Erythroblast (primary cell): ENCODE measurements around the gene RCAN2.

Experiments used
- DNase-seq, 2 experiments: peaks; one replicate each; lab custom pipeline; 2025; lab: John Stamatoyannopoulos, UW
- GATA1 ChIP-seq: IDR thresholded peaks from 2 replicates; pipeline ENCODE4 v1.6.1; 2011; ENCODE audit warnings: low read depth, mild to moderate bottlenecking, control low read depth, low read length, moderate library complexity
- POLR2A ChIP-seq: IDR thresholded peaks from 2 replicates; pipeline ENCODE4 v1.6.1; 2011; ENCODE audit warnings: mild to moderate bottlenecking, low read length

Gene RCAN2

DNA sequence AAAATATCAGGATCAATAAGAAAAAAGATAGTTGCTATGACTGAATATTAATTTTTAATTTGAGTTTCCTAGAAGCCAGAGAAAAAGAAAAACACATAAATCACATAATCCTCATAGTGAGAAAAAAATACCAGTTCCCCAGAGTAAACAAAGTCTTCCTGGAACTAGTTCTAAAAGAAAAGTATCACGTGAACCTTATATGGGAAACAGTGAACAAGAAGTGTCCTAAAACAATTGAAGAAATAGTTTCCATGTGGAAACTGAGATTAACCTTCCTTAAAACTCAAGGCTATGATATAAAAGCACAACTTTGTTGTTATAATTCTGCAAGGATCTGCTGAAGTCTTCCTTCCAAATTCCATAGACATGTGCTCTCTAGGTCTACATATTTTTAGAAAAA lies 50.6 kb downstream of the RCAN2 start:
- TF ChIP-seq POLR2A: no peak
- TF ChIP-seq GATA1: no peak
- DNase-seq: no peak

DNA sequence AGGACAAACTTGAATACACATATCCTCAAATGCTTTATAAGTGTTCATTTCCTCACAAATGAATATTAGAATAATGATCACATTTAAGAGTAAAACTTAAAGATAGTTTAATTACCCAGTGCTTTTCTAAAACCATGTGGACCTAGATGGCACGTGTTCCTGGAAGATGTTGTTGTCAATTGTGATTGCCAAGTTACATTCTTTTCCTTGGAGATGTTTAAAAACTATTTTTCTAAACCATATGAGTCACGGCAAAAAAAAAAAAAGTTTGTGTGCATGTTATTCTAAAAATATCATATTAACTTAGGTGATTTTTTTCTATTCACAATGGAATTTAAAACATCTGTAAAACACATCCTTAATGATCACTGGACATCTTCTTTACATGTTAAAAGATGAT lies 51.1 kb downstream of the RCAN2 start:
- DNase-seq: no peak

DNA sequence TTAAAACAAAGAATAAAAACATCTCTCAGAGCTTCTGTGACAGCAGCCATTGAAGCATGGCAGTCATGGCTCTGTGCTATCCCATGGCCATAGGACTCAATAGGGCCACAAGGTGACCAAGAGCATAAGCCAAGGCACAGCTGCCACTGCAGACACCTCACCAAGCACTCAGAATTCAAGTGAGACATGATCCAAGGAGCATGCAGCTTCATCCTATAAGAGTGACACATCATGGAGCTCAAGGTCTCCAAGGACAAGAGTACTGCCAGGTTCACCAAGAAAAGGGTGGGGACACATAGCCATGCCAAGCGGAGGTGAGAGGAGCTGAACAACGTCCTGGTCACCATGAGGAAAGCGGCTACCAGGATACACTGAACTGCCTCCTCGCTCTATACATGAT lies 53.0 kb downstream of the RCAN2 start:
- no peak for TF ChIP-seq GATA1
- no peak for TF ChIP-seq POLR2A
- DNase-seq: no peak

More for the DNA sequence above, 51.1 kb downstream of the RCAN2 start:
- TF ChIP-seq POLR2A (no peak), GATA1 (no peak)

DNA sequence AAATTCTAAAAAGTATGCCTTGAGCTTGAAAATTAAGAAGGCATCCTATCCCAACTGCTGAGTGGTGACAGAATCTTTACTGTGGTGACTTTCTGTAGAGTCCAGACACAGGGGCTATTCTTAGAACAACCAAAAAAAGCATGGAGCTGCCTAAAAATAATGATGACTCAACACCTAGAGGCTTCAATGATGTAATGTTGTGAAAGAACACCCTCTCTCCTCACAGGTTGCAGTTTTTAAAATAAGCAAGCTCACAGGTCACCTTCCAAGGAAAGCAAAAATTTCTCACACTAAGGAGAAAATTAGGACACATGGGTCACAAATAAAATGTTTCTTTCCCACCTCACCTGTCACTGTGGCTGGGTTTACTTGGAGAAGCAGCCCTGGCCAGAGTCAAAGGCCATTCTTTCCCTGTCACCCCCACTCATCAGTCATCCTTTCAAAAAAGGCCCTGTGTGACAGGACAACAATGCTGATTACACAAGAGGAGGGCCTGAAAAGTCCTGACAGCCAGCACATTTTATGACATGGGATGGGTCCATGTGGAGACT lies 53.5 kb downstream of the RCAN2 start:
- TF ChIP-seq POLR2A (no peak), GATA1 (no peak)
- DNase-seq: peak; percentile 2 to 60

DNA sequence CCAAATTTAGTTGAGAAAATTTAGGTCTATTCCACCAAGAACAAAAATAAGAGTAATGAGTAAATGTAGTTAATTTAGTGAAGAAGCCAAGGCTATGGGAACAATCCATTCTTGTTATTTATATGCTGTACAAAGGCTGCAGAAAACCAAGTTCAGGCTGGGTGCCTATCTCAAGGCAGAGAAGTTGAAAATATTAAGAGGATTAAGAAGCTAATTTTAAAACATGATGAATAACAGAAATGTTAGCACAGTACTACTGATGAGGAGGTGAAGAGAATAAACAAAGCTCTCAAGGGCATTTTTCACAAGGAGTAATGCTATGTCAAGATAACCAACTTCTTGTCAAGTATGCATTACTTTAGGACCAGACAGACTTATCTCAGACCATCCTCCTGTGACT lies 68.6 kb downstream of the RCAN2 start:
- DNase-seq: no peak
- no peak for TF ChIP-seq POLR2A
- TF ChIP-seq GATA1: no peak

DNA sequence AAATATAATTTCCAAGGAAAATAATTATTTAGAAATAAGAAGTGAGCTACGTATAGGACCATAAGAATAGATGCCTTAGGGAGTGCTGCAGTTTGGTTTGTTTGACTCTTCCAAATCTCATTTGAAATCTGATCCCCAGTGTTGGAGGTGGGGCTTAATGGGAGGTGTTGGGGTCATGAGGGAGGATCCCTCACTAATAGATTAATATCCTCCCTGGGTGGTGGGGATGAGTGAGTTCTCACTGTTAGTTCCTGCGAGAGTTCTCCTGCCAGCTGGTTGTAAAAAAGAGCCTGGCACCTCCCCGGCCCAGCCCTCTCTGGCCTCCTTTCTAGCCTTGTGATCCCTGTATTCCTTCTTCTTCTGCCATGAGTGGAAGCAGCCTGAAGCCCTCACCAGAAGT lies 69.3 kb downstream of the RCAN2 start:
- DNase-seq: no peak
- TF ChIP-seq GATA1: no peak
- TF ChIP-seq POLR2A: no peak

DNA sequence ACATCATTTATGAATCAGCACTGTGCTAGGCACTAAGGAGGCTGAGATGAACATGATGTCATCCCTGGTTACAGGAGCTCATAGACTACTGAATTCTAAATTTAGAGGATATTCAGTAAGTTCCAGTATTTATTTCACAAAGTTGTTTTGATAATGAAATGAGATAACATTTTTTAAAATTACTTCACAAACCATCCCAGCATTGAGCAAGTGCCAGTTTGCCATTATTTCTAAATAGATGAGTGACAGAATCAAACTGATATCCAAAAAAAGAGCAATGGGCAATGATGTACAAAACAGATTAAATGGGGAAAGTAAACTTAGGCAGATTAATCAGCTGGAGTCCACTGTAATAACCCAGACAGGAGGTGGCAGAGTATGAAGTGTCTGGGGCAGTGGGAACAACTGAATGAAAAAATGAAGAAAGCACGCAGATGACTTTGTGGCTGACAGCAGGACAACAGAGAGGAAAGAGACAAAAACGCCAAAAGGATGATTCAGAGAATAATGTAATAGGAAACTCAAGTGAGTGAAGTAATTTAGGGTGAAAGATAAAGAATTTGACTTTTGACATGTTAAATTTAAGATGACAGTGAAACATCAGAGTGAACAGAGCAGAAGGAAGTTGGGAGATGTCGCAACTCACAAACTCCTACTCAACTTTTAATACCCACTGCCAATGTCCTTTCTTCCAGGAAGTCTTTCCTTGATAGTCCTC lies 70.2 kb downstream of the RCAN2 start:
- TF ChIP-seq GATA1 (no peak), POLR2A (no peak)
- no peak for DNase-seq

DNA sequence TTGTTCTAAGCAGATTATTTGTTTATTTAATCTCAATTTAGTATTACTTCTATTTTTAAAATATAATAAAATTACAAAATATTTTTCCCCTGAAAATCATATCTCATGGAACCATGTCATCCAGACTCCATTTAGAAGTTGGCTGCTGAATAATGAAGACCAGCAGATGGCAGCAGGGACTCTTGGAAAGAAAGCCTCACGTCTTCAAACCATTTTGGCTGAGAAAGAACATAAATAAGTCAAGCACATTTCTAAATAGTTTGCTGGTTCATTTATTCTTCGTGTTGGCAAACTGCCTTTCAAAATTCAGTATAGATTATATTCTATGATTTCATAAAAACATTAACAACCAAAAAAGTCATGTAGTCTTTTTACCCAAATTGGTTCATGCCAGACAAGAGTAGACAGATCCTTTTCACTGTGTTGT lies 71.7 kb downstream of the RCAN2 start:
- DNase-seq: peak; percentile 33 to 62
- no peak for TF ChIP-seq GATA1
- no peak for TF ChIP-seq POLR2A

DNA sequence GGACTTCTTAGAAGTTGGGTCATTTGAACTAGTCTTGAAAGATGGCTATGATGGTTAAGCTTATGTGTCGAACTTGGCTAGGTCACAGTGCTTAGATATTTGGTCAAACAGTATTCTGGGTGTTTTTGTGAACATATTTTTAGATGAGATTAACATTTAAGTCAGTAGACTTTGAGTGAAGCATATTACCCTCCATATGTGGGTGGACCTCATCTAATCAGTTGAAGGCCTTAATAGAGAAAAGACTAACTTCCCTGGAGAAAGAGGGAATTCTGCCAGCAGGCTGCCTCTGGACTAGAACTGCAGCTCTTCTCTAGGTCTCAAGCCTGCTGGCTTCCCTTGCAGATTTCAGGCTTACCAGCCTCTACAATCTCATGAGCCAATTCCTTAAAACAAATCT lies 76.9 kb downstream of the RCAN2 start:
- TF ChIP-seq GATA1 (no peak), POLR2A (no peak)

DNA sequence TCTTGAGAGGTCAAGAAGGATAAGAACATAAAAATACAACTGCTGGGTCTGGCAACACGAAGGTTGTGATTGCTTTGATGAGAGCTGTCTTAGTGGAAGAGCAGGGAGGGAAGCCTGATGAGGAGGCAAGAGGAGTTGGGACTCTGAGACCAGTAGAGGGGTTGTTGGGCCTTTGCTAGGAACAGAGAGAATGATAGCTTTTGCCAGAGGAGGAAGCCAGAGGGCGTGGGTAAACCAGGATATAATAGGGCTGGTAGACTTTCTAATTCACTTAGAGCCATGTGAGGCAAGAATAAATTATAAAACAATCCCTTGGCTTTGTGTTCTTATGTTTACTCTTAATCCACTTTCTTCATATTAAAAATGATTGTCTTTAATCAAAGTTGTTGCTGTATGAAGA lies 78.6 kb downstream of the RCAN2 start:
- no peak for TF ChIP-seq POLR2A
- no peak for TF ChIP-seq GATA1
- DNase-seq: no peak

More for the DNA sequence above, 76.9 kb downstream of the RCAN2 start:
- DNase-seq: no peak

DNA sequence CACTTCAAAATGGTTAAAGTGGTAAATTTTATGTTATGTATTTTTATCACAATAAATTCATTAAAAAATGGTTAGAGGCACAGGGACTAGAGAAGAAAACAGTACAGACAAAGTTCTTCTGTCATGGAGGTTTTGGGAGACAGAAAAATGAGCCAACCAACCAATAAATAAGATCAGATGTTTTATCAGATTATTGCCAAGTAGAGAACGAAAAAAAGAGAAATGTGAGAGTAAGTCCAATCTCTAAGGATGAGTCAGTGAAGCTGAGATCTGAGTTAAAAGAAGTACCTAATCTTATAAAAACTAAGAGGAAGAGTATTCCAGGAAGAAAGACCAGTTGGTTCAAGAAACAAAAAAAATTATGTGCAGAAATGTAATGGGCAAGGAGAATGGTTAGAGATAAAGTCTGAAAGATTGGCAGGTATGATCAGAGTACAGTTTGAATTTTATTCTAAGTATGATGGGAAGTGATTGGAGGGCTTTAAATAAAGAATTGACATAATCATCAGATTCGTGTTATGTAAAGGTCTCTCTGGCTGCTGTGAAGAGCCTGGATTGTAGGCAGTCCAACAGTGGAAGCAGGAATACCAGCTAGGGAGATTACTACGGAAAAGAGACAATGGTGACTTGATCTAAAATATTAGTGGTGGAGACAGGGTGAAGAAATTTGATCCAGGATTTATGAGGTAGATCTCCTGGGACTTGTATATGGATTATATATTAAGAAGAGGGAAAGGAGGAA lies 79.6 kb downstream of the RCAN2 start:
- no peak for DNase-seq
- TF ChIP-seq POLR2A (no peak), GATA1 (no peak)

DNA sequence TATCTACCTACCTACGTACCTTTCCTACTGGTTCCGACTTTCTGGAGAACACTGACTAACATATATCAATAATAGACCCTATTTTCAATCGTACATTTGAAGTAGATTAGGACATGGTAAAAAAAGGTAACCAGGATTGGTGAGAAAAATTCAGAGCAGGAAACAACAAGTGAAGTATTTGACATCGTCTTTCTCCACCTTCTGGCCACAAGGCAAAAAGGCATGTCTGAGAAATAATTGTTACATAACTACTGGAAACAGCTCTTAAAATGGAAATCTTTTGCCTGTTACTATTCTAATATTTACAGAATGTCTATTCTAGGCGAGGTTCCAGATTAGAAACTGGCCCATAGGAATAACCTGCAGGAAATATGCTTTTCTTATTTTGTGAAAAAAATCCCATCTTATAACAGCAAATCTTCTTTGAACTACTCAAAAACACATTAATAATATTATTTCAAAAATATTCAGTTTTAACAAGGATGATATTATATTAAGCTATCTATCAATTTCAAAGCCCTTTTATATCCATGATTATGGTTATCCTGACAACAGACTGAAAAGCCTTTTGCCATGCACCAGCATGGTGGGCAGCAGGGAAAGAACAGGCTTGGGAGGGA lies 80.8 kb downstream of the RCAN2 start:
- no peak for DNase-seq

DNA sequence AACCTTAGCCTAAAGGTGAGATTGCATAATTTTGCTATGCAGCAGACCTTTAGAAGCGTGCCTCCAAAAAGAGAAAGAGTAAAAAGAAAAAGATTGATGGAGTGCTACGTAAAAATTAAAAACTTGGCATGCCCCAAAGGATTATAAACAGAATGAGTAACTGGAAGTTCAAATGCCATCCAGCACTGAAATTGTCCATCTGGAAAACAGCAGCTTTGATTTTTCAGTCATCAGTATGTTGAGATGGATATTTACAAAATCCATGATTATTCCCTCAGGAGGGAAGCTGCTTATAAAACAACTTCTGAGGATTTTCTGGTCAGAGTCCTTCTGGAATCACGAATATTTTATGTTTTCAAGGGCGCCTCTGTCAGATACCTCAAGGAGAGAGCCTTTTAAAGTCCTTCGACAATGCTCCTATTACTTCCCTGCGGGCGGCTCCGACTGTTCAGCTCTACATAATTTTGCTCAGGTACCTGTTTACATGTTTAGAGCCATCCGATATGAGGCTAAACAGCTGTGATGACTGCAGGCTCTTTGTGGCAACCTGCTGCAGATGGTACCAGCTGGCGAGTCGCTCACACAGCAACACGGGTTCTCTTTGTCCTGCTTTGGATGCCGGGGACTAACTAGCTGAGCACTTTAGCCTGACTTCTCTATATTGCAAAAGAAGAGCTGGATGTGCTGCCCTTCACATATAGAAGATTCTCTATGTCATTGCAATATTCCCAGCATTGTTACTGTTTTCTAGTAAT lies 83.3 kb downstream of the RCAN2 start:
- no peak for DNase-seq

More for the DNA sequence above, 80.8 kb downstream of the RCAN2 start:
- TF ChIP-seq POLR2A (no peak), GATA1 (no peak)

More for the DNA sequence above, 83.3 kb downstream of the RCAN2 start:
- TF ChIP-seq POLR2A (no peak), GATA1 (no peak)
